HPDE6-E6E7 (cell line): Measurements from ENCODE around the gene SLC38A11.
"Not testable (repeated sequence)": the region's sequence is repeated elsewhere in the genome, so short reads cannot be mapped to it uniquely, and the experiment has no call there.

ENCODE experiments used
- DNase-seq: peaks from one replicate; pipeline ENCODE4 v3.0.0; 2011; ENCODE audit warnings: missing footprints; ENCODE audit errors: extremely low spot score

The SLC38A11 gene, protein sequence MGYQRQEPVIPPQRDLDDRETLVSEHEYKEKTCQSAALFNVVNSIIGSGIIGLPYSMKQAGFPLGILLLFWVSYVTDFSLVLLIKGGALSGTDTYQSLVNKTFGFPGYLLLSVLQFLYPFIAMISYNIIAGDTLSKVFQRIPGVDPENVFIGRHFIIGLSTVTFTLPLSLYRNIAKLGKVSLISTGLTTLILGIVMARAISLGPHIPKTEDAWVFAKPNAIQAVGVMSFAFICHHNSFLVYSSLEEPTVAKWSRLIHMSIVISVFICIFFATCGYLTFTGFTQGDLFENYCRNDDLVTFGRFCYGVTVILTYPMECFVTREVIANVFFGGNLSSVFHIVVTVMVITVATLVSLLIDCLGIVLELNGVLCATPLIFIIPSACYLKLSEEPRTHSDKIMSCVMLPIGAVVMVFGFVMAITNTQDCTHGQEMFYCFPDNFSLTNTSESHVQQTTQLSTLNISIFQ

DNA sequence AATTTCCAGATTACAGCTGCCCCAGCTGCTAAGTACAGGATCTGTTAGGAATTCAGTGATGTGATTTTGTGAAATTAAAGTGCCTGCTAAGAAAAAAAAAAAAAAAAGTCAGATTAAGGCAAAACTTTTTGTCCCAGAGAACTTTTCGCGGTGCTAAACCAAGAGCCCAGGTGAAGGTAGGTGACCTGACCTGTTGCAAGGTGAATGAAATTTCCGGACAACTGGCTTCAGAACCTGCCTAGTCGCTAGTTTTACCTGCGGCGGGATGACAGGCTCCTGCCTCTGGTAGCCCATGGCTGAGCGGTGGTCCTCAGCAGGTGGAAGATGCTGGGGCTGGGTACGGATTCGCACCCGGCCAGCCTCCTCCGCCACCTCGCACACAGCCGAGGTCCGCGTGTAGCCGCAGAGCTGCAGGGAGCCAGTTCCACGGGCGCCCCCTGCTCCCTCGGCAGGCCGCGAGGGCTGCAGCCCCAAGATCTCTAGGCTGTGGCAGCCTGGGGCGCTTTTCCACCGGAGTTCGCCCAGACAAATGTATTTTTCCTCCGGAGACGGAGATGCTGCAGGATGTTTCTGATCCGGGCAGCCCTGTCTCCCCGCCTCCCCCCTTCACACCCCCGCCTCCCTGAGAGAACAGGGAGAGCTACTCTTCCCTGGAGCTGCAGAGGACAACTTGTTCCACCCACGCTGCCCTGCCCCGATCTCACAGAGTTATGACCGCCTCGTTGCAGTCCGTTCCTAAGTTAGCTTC, at the start of gene SLC38A11:
SLC38A11 (minus strand) TSS at position 572 of the 748 bp plus-strand sequence; CDS start at position 294, 278 bp downstream.
- no peak for DNase-seq

DNA sequence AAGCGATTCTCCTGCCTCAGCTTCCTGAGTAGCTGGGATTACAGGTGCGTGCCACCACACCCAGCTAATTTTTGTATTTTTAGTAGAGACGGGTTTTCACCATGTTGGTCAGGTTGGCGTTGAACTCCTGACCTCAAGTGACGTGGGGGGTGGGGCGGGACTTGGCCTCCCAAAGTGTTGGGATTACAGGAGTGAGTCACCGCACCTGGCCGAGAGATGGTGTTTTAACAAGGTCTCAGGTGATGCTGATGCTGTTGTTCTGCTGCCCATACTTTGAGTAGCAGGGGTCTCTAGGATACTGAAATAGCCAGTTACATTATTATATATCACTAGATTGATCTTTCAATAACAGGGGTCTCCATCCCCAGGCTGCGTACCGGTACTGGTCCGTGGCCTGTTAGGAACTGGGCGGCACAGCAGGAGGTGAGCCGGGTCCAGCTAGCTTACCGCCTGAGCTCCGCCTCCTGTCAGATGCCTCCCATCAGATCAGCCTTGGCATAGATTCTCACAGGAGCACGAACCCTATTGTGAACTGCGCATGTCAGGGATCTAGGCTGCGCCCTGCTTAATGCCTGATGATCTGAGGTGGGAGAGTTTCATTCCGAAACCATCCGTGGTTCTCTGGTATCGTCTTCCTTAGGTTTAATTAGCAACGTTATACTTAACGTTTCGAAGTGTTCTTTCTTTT, 48.3 kb upstream of the SLC38A11 start:
- DNase-seq = no peak

DNA sequence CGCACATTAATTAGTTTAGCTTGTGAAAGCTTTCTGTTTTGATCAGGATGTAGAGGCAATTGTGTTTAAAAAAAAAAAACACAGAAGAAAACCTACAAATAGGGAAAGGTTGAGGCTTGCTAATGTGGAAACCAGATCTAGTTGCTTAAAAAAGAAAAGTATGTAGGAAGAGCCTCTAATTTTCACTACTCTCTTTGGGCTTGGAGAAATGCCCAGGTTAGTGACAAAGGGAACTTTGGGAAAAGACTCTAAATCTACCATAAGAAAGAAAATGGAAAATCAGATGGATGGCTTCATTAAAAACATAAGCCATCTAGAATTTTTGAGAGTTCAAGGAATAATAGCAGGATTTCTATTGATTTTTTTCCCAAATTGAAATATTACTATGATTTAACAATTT, 47.3 kb upstream of the SLC38A11 start:
- no peak for DNase-seq

DNA sequence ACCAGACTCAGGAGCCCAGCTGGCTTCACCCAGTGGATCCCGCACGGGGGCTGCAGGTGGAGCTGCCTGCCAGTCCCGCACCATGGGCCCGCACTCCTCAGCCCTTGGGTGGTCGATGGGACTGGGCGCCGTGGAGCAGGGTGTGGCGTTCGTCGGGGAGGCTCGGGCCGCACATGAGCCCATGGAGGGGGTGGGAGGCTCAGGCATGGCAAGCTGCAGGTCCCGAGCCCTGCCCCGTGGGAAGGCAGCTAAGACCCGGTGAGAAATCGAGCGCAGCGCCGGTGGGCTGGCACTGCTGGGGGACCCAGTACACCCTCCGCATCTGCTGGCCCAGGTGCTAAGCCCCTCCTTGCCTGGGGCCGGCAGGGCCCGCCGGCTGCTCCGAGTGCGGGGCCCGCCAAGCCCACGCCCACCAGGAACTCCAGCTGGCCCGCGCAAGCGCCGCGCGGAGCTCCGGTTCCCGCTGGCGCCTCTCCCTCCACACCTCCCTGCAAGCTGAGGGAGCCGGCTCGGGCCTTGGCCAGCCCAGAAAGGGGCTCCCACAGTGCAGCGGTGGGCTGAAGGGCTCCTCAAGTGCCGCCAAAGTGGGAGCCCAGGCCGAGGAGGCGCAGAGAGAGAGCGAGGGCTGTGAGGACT, 39.5 kb upstream of the SLC38A11 start:
- not testable (repeated sequence) for DNase-seq

DNA sequence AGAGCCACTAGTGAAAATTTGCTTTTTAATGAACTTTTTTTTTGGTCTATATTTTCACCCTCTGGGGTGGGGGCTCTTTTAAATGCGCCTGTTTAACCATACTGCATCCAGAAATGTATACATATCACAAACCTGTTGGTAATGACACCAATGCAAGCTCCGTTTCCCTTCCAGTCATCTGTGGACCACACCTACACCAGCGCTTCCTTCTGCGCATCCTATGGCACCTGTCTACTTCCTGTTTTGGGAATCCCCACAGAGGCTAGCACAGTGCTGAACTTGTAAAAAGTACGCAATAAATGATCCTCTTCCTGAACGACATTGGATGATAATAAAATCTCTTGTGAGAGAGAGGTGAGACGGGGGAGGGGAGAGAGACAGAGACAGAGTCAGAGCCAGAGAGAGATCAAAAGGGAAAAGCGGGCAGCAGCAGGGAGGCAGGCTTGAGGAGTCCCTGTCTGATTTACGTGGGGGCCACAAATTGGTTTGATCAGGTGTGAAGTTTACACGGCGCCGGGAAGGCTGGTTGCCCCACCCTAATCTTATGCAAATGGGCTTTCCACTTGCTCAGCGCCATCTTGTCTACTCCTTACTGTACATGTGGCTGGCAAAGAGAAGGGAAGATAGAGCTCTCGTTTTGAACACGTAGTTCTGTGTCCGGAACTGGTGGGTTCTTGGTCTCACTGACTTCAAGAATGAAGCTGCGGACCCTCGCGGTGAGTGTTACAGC, 38.1 kb upstream of the SLC38A11 start:
- no peak for DNase-seq

DNA sequence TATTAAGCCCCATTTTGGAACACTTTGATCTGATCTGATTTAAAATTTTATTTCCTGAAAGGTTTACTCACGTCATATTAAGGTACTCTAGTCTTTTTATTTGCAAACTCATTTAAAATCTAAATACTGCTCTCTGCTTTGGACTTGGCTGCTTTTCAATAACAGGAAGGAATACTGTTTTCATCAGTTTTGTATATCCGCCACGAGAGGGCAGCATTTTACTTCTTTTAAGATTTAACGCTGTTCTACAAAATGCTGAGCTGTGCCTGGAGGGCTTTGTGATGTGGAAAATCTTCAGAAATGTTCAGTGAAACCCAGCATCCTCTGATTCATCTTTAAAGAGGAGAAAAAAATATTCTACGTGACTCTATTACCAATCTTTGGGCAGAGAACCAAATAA, 37.5 kb upstream of the SLC38A11 start:
- DNase-seq = no peak

DNA sequence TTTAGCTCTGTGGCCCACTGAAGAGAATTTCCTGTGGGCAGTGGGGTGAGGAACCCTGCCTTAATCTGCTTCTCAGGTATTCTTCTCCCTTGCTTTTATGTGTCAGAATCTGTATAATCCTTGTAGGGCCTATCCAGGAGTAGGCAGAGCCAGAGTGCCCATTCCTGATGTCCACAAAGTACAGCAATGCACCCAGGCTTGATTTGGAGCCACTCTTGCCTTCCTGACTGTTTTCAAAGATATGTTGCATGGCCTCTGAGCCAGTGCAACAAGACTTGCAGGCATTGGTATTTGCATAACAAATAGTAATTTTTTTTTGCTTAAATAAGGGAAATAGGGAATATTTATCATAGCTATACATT, 36.7 kb upstream of the SLC38A11 start:
- DNase-seq = not testable (repeated sequence)

DNA sequence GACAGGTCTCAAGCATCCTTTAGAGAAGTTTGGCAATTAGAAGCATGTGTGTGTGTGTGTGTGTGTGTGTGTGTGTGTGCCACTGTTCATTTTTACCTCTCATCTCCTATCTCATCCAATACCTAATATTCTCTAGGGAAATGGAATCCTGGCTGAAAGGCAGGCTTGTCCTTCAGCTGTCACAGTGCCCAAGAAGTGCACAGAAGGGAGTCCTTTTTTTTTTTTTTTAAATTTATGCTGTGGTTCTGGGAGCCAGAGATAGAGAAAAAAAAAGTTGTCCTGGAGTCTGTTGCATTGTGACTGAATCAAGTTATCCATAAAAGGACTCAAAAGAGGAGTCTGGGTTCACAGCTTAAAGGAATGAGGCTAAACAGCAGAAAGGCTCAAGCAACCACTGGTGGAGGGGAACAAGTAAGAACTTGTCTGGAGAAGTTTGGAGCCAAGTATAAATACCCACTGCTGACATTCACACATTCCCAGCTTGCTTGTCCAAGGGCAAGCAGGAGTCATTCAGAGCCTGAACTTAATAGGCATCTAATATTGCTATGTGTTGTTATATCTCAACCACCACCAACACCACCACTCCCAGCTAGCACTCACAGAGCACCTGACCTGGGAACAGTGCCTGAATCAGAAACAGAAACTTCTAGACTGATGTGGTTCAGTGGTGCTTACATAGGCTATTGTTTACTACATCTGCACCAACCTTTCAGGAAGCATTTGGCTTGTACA, 36.2 kb upstream of the SLC38A11 start:
- not testable (repeated sequence) for DNase-seq

DNA sequence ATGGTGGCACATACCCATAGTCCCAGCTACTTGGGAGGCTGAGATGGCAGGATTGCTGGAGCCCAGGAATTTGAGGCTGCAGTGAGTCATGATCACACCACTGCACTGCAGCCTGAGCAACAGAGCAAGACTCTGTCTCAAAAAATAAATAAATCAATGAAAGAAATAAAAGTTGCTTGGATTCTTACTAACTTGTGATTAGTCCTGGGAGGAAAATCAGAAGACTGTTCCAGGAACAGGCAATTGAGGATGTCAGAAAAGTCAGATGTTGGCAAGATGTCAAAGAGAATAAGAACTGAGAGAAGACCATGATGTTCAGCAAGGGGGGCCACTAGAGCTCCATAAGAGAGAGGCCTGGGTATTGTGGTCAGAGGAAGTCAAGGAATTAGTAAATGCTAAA, 35.6 kb upstream of the SLC38A11 start:
- not testable (repeated sequence) for DNase-seq

DNA sequence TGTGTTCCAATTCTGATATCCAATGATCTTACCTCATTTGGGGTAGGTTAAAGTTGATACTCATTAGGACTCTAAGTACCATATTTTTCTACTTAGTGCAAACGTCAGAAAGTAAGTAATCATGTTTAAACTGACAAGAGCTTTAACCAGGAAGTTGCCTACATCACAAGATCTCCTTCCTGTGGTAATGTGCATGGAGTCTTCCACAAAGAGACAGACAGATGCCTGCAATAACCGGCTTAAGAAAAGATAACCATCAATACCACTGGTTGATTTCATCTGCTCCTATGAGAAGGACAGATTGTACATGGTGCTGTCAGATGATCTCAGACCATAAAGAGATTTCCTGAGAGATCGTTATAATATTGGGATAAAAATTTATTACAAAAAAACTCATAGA, 33.5 kb upstream of the SLC38A11 start:
- not testable (repeated sequence) for DNase-seq

DNA sequence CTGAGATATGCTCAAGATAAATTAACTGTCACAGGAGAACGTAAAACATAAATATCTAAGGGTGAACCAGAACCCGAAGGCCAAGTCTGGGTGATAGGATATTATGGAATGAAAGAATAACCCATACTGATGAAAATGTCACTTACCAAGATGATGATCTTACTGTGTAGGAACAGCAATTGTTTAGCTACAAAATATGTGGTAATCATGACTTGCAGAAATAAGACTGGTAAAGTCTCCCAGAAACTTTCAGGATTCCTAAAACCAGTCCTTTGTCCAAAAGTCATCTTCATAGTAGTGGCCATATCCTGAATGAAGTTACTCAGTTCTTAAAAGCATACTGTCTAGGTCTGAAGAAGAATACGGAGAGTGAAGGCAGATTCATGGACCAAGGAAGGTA, 30.7 kb upstream of the SLC38A11 start:
- not testable (repeated sequence) for DNase-seq

DNA sequence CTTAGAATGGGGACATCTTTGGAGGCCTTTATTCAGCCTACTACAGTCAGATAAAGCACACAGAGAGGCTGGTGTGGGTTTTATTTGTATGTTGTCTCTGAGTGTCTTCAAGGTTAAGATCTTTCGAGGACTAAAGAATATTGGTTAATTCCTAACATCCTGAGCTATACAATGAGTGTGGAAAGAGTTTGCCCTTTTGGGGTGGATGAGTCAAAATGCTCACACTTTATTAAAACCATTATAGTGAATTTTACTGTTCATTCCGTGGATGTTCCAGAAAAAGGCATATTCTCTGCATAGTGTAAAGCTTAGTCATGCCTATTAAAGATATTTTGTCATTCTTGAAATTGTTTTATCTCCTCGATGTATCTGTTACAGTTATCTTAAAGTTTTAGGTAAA, 29.1 kb upstream of the SLC38A11 start:
- no peak for DNase-seq

DNA sequence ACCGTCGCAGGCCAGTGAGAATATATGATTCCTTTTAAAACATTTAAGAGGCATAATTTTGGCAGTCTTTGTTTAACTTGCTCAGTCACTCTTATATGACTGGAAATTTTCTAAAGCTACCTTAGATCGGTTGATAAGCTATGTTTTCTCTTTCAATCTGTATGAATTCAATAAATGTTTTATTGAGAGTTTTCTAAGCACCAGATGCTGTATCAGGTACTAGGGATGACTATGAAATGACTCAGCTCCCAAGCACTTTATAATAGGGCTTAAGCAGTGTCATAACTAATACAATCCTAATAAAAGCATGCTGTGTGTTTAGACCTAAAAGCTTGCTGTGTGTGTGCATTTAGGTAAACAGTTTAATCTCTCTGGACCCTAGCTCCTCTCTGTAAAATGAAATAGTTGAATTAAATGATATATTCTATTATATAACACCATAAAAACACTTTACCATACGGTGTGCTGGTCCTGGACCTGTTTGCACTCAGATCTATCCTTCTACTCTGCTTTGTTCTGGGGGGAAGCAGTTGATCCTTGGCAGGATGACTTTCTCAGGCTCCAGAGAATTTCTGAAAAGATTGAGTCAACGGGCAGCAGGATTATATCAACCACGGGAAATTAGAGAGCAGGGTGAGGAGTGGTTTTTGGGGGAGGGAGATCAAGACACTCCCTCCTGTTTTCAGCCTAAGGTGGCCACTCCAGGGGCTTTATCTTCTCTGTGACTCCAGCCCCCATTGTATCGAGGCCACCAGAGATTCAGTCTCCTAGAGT, 26.1 kb upstream of the SLC38A11 start:
- no peak for DNase-seq

DNA sequence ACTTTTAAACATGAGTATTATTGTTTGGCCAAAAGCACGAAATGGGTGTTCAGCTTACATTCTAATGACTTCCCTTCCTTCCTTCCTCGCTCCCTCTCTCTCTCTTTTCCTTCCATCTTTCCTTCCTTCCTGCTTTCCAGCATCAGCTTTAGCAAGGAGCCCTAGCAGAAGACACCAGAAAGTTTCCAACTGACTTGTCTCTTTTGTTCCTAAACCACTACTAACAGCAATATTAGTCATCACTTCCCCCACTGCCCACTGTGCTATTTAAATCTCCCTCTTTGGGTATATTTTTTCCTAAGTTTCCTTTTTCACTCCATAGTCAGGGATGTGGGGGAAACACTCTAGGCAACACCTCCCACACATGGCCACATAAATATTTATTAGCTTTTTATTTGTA, 25.4 kb upstream of the SLC38A11 start:
- not testable (repeated sequence) for DNase-seq

DNA sequence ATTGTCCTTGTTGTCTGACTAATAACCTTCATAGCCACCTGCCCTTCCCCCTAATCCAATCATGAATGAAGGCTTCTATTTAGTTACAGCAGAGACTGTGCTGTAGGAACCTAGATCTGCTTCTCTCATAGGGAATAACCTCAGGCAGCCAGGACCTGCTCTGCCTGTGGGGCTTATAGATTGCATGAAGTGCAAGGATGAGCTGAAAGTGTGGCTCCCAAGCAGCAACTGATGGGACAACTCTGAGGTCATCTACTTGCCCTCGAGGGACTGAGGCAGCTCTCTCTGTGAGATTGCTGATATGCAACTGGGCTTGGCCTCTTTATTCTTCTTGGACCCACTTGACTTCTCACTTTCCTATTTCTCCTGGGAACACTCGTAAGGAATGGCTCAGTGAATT, 23.8 kb upstream of the SLC38A11 start:
- DNase-seq = no peak

DNA sequence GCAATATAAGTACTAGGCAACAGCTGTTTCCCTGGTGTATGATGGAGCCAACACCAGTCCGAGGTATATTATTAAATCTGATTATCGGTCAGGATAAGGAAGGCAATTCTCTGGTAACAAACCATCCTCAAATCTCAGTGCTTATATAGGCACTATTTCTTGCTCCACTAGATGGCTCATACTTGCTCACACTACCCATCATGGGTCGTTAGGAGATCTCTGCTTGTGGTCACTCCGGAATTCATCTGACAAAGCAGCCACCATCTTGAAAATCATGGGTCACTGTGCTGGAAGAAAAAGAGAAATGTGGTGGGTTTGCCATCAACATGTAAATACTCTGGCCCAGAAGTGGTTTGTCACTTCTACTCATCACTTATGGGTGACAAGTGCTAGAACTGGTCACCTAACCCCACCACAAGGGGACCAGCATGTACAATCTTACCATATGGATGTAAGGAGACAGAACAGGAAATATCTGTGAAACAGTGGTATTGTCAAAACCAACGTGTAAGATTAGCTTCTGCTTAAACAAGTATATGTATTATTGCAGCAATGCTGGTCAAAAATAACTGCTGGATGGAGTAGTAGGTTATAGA, 21.6 kb upstream of the SLC38A11 start:
- DNase-seq = not testable (repeated sequence)

DNA sequence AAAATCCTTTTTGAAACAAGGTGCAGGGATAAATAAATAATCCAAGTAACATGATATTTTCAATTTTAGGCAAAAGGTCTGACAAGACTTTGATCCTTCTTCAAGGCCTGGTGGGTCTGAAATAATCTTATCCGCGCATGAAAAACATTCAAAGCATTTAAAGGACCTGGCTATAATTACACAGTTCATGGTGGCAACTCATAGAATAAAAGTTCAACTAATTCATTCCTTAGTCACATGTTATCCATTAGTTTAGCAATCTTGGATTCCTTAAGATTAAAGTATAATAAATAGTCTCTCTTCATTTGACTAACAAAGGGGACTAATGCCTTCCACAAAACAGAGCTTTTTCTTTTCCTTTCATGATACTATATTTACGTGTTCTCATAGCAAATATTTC, 21.0 kb upstream of the SLC38A11 start:
- no peak for DNase-seq

DNA sequence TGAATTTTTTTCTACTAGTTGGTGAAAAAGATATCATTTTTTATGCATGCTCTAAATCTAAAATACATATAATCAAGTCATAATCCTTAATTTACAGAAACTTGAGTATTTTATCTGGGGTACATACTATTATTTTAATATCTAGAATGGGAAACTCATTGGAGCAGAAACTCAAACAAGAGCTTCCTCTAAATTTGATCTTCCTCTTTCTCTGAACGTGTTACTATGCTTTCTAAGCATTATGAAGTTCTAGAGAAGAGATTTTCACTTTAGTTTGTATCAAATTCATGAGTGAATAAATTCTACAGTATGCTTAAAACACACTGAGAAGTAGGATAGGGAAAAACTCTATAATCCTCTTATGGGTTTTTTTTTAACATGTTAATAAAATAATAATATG, 20.6 kb upstream of the SLC38A11 start:
- no peak for DNase-seq

DNA sequence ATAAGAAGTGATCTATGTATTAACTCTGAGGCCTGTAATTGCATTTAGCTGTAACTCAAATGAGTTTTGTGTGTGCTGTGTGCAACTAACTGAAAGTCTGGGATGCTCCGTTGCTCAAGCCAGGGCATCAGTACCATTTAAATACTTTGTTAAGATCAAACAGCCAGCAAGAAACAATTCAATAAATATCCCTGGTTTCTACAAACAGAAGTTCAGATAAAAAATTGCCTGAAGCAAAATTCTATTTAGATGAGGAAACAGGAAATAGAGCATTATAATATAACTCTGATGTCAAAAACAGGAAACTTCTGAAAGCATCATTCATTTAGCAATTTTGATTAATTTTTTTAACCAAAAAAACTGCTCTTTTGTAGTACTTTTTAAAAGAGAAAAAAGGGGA, 18.9 kb upstream of the SLC38A11 start:
- no peak for DNase-seq
